ENCODE results near the gene UBAP2.

DNA sequence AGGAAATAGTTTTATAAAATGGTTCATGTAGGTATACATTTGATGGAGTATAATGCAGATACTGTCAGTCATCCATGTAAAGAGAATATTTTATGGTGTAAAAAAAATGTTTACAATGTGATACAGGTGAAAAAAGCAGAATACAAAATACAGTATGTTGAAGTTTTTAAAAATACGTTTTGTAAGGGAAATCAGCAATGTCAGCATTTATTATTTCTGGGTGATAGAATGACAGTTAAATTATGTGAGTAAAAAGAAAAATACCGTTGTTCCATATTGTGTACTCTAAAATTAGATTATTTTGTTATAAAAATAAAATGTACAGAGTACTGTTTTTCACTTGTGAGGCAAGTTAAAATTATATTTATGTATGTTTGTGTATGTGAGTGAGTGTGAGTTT lies 162.7 kb downstream of the UBAP2 start:
- TF ChIP-seq, protein P1, sequence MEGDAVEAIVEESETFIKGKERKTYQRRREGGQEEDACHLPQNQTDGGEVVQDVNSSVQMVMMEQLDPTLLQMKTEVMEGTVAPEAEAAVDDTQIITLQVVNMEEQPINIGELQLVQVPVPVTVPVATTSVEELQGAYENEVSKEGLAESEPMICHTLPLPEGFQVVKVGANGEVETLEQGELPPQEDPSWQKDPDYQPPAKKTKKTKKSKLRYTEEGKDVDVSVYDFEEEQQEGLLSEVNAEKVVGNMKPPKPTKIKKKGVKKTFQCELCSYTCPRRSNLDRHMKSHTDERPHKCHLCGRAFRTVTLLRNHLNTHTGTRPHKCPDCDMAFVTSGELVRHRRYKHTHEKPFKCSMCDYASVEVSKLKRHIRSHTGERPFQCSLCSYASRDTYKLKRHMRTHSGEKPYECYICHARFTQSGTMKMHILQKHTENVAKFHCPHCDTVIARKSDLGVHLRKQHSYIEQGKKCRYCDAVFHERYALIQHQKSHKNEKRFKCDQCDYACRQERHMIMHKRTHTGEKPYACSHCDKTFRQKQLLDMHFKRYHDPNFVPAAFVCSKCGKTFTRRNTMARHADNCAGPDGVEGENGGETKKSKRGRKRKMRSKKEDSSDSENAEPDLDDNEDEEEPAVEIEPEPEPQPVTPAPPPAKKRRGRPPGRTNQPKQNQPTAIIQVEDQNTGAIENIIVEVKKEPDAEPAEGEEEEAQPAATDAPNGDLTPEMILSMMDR (IDR thresholded peaks at IDR 0.05), result no peak
- TF ChIP-seq POLR2A (IDR thresholded peaks at IDR 0.05), result no peak
